ENCODE results near the gene MRE11. TPM values are rescaled to one million over a fixed set of nuclear protein-coding genes. Genes with fewer than 3 reads are reported as not detected.

MRE11 gene
- total and polyA plus RNA-seq, 9 donors, result 5.6 to 23.5 (median 18.4) TPM

- Histone ChIP-seq H3K4me3 (no peak overlapping the region), H3K27me3 (no peaks in the 10 kb centered on the region), H3K27ac (no peak overlapping the region), H3K9me3 (no peaks in the 10 kb centered on the region), H3K36me3 (no peaks in the 10 kb centered on the region), H3K4me1 (ENCODE audit: insufficient read depth) (no peaks in the 10 kb centered on the region)
- 80 to 88% (median 85%) methylated on average over 1 of the region's 1 CpG for WGBS, 3 donors
- no peak for TF ChIP-seq EP300 (IDR thresholded peaks at IDR 0.05)
- TF ChIP-seq POLR2A (IDR thresholded peaks at IDR 0.05), result no peak
- TF ChIP-seq, protein P1, sequence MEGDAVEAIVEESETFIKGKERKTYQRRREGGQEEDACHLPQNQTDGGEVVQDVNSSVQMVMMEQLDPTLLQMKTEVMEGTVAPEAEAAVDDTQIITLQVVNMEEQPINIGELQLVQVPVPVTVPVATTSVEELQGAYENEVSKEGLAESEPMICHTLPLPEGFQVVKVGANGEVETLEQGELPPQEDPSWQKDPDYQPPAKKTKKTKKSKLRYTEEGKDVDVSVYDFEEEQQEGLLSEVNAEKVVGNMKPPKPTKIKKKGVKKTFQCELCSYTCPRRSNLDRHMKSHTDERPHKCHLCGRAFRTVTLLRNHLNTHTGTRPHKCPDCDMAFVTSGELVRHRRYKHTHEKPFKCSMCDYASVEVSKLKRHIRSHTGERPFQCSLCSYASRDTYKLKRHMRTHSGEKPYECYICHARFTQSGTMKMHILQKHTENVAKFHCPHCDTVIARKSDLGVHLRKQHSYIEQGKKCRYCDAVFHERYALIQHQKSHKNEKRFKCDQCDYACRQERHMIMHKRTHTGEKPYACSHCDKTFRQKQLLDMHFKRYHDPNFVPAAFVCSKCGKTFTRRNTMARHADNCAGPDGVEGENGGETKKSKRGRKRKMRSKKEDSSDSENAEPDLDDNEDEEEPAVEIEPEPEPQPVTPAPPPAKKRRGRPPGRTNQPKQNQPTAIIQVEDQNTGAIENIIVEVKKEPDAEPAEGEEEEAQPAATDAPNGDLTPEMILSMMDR (IDR thresholded peaks at IDR 0.05), result no peak
- DNase-seq, result no peak
- intact Hi-C loops (cut with DNase I), result no loop called here
Observed at GRCh38 chr11:94486068-94486467, 7.6 kb downstream of the MRE11 start.

GRCh38 chr11:94481342-94481741 is 12.3 kb downstream of the MRE11 start:
- Histone ChIP-seq H3K4me3 (no peak overlapping the region), H3K9me3 (no peaks in the 10 kb centered on the region), H3K36me3 (no peaks in the 10 kb centered on the region), H3K27me3 (no peaks in the 10 kb centered on the region), H3K4me1 (ENCODE audit: insufficient read depth) (no peaks in the 10 kb centered on the region), H3K27ac (no peak overlapping the region)
- intact Hi-C loops (cut with DNase I), result no loop called here
- TF ChIP-seq POLR2A (IDR thresholded peaks at IDR 0.05), result no peak
- TF ChIP-seq EP300 (IDR thresholded peaks at IDR 0.05), result no peak
- TF ChIP-seq, protein P1 (IDR thresholded peaks at IDR 0.05), result no peak
- DNase-seq, result no peak

GRCh38 chr11:94477624-94478023 is 16.0 kb downstream of the MRE11 start:
- Histone ChIP-seq H3K4me1 (ENCODE audit: insufficient read depth) (no peaks in the 10 kb centered on the region), H3K9me3 (no peaks in the 10 kb centered on the region), H3K27ac (no peak overlapping the region), H3K27me3 (no peaks in the 10 kb centered on the region), H3K4me3 (no peak overlapping the region), H3K36me3 (no peaks in the 10 kb centered on the region)
- intact Hi-C loops (cut with DNase I), result no loop called here
- DNase-seq, result no peak
- TF ChIP-seq EP300 (IDR thresholded peaks at IDR 0.05) (no peak), POLR2A (IDR thresholded peaks at IDR 0.05) (no peak)
- TF ChIP-seq, protein P1 (IDR thresholded peaks at IDR 0.05), result no peak
- 84 to 98% (median 86%) methylated on average over 2 of the region's 2 CpGs for WGBS, 3 donors

DNA sequence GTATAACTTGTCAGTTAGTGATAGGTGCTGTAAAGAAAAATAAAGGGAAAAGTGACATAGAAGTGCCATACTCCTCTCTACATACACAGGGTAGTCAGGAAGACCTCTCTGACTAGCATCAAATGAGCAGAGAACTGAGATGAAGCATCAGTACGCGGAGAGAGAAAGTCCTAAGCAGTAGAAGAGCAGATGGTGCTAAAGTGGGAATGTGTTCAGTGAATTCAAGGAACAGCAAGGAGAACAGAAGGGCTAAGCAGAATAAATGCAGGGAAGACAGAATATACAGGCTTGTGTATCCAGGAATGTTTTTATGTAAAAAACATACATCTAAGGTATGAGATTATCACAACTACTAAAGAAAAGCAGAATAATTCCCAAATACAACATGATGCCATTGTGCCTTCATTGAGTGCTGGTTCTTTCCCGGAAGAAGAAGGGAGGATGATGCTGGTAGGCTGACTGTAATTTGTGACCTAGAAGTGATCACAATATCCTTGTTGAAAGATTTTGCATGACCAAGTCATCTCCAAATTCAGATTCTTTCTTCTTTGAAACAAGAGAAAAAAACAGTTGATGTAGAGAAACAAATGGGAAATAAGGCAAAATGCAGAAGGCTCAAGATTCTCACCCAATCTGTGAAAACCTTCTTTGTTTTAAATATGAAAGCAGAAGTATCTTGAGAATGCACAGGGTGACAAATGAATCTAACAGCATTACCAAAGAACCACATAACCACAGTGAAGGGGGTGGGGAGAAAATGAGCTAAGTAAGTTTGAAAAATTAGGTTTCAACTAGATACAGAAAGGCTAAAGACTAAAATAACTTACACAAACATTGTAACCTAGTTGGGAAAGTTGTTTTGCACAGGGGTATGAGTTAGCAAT is 20.5 kb downstream of the MRE11 start:
- TF ChIP-seq, protein P1 (IDR thresholded peaks at IDR 0.05), result no peak
- TF ChIP-seq EP300 (IDR thresholded peaks at IDR 0.05), result no peak
- TF ChIP-seq POLR2A (IDR thresholded peaks at IDR 0.05), result no peak
- Histone ChIP-seq H3K9me3 (no peaks in the 10 kb centered on the region), H3K27ac (no peak overlapping the region), H3K4me3 (no peak overlapping the region), H3K4me1 (ENCODE audit: insufficient read depth) (no peaks in the 10 kb centered on the region), H3K36me3 (no peaks in the 10 kb centered on the region), H3K27me3 (no peaks in the 10 kb centered on the region)
- WGBS, 3 donors, result 94 to 97% (median 96%) methylated on average over 3 of the region's 3 CpGs
- intact Hi-C loops (cut with DNase I), result no loop called here
- no peak for DNase-seq
